Activated T-cell treated with anti-CD3 and anti-CD28 coated beads, Interleukin-2, amount 50 U/mL, for 72 hours (primary cell): ENCODE results near the gene OR2V1. TPM values are rescaled to one million over a fixed set of nuclear protein-coding genes. Genes with fewer than 3 reads are reported as not detected.
"Not testable (repeated sequence)": the region's sequence is repeated elsewhere in the genome, so short reads cannot be mapped to it uniquely, and the experiment has no call there.

Source experiments
- ATAC-seq, 2 donors: fragments of 150-1000 bp; cut with Tn5 transposase; replicated peaks in 1 of 2; 2 replicates each; pipeline ENCODE4 v1.10.0; 2021; ENCODE audit warnings: moderate library complexity in 2 of 2, mild to moderate bottlenecking in 1 of 2
- DNase-seq, 2 donors: peaks; one replicate each; pipeline ENCODE4 v3.0.0; 2021 to 2022; ENCODE audit warnings: mixed read lengths in 1 of 2
- H3K27ac Mint-ChIP-seq: one replicate; pipeline ENCODE4 v1.8.0; 2022; ENCODE audit warnings: mild to moderate bottlenecking, moderate library complexity, mixed read lengths
- H3K27me3 Mint-ChIP-seq: one replicate; pipeline ENCODE4 v1.8.0; 2022; ENCODE audit warnings: low read depth, mixed read lengths
- H3K36me3 Mint-ChIP-seq, 2 donors: one replicate each; pipeline ENCODE4 v1.8.0; 2022; ENCODE audit warnings: mixed read lengths in 2 of 2, mild to moderate bottlenecking in 1 of 2; ENCODE audit not compliant: insufficient read depth in 2 of 2
- H3K4me1 Mint-ChIP-seq: one replicate; pipeline ENCODE4 v1.8.0; 2022; ENCODE audit warnings: low read depth, mixed read lengths
- H3K4me3 Mint-ChIP-seq, 2 donors: one replicate each; pipeline ENCODE4 v1.8.0; 2022; ENCODE audit warnings: mild to moderate bottlenecking in 2 of 2, mixed read lengths in 2 of 2, moderate library complexity in 2 of 2
- H3K9me3 Mint-ChIP-seq, 2 donors: one replicate each; pipeline ENCODE4 v1.8.0; 2022; ENCODE audit warnings: mixed read lengths in 2 of 2
- total RNA-seq, 2 donors: library from RNA; stranded (reverse); gene quantifications; one replicate each; pipeline ENCODE4 v1.2.3, GENCODE V29; 2022

The OR2V1 gene
- total RNA-seq = not detected

- Mint-ChIP-seq H3K4me3 (no peak within 1 kb of the TSS), H3K36me3 (peaks cover 4% of the 10 kb centered on the region in 2 donors), H3K4me1 (no peaks in the 10 kb centered on the region), H3K9me3 (peaks cover 0 to 1% of the 10 kb centered on the region in 2 donors), H3K27ac (no peak within 1 kb of the TSS), H3K27me3 (peaks cover 60% of the 10 kb centered on the region)
- DNase-seq (no peak), ATAC-seq (no peak)
These were observed at the start of gene OR2V1 for GRCh38 chr5:181130832-181131496. Gene OR2V1 (minus strand): TSS chr5:181131169. CDS start chr5:181125304, 5,865 bp downstream.

DNA sequence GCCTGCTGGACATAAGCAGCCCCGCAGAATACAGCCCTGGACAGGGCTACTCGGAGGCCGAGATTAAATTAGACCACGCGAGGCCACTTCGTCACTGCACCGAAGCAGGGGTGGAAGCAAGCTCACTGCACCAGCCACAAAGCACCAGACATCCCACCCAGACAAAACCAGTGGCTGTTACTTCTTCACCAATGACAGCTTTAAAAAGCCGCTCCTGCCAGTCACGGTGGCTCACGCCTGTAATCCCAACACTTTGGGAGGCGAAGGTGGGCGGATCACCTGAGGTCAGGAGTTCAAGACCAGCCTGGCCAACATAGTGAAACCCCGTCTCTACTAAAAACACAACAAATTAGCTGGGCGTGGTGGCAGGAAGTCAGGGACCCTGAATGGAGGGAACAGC, 46.6 kb upstream of the OR2V1 start:
- not testable (repeated sequence) for H3K27ac Mint-ChIP-seq, H3K9me3 Mint-ChIP-seq, ATAC-seq, H3K27me3 Mint-ChIP-seq, DNase-seq, H3K36me3 Mint-ChIP-seq, H3K4me3 Mint-ChIP-seq
- H3K4me1 Mint-ChIP-seq = peaks cover 31% of the 10 kb centered on the region

- H3K36me3 Mint-ChIP-seq = no peaks in the 10 kb centered on the region
- no peak overlapping the region for H3K27ac Mint-ChIP-seq
- DNase-seq = no peak
- no peak for ATAC-seq
- peaks cover 29% of the 10 kb centered on the region for H3K4me1 Mint-ChIP-seq
- no peaks in the 10 kb centered on the region for H3K9me3 Mint-ChIP-seq
- no peak overlapping the region for H3K4me3 Mint-ChIP-seq
- no peaks in the 10 kb centered on the region for H3K27me3 Mint-ChIP-seq
These were observed 45.4 kb upstream of the OR2V1 start for GRCh38 chr5:181176254-181176952.

DNA sequence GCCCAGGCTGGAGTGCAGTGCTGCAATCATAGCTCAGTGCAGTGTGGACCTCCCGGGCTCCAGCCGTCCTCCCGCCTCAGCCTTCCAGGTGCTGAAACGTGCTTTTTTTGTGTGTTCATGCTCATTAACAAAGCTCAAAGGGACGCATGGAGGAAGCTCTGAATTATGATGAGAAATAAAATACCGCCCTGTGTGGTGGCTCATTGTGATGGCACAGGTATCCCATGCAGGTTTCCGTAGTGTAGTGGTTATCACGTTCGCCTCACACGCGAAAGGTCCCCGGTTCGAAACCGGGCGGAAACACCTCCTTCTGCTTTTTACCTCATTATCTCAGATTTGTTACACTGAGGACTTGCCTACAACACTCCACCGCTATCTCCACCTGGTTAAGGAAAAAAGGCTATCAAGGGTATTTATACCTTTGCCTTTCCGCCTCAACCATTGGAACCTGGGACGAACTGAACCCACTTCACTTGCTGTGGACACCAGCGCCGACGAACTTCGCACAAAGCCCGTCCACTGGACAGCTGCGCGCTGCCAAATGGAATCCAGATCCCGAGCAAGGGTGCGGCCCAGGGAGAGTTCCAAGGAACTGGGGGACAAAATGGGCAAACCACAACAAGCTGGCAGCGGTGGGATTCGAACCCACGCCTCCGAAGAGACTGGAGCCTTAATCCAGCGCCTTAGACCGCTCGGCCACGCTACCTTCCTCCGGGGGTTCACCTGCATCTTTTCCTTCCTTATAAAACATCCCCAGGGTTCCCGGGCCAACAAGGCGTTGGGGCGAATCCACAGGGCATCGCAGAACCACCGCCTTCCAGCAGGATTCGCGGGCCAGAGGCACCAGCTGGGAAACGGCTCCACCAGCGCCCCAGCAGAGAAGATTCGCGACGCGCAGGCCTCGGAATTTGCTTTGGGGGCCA, 42.7 kb upstream of the OR2V1 start:
- peaks cover 2% of the 10 kb centered on the region in 2 donors for H3K36me3 Mint-ChIP-seq
- peak overlapping the region; percentile 93 to 96 for H3K4me3 Mint-ChIP-seq

GRCh38 chr5:181173027-181173419, 42.1 kb upstream of the OR2V1 start:
- Mint-ChIP-seq H3K9me3 (no peaks in the 10 kb centered on the region), H3K27me3 (peaks cover 21% of the 10 kb centered on the region), H3K4me3 (peak overlapping the region; percentile 93 to 96), H3K27ac (peak overlapping the region; percentile 91), H3K4me1 (peaks cover 63% of the 10 kb centered on the region), H3K36me3 (peaks cover 2% of the 10 kb centered on the region in 2 donors)
- ATAC-seq (peak; percentile 51 to 52), DNase-seq (peak; percentile 31 to 49)

More for the DNA sequence above, 42.7 kb upstream of the OR2V1 start:
- Mint-ChIP-seq H3K4me1 (peaks cover 56% of the 10 kb centered on the region), H3K9me3 (no peaks in the 10 kb centered on the region), H3K27me3 (peaks cover 20% of the 10 kb centered on the region), H3K27ac (peak overlapping the region; percentile 91)
- DNase-seq (peak; percentile 74), ATAC-seq (peak; percentile 74 to 80)

DNA sequence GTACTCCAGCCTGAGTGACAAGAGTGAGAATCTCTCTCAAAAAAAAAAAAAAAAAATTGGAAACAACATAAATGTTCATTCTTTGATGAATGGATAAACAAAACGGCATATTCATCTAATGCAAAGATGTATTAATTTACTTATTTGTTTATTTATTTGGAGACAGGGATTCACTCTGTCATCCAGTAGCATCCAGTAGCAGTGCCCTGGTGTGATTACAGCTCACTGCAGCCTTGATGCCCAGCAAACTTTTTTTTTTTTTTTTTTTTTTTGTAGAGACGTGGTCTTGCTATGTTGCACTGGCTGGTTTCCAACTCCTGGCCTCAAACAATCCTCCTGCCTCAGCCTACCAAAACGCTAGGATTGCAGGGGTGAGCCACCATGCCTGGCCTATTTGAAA, 40.8 kb upstream of the OR2V1 start:
- no peaks in the 10 kb centered on the region for H3K9me3 Mint-ChIP-seq
- no peak for ATAC-seq

GRCh38 chr5:181170996-181171395, 40.0 kb upstream of the OR2V1 start:
- no peaks in the 10 kb centered on the region for H3K9me3 Mint-ChIP-seq
- DNase-seq (no peak), ATAC-seq (no peak)
- H3K4me3 Mint-ChIP-seq = peak overlapping the region; percentile 70 to 80
- H3K27ac Mint-ChIP-seq = no peak overlapping the region
- H3K27me3 Mint-ChIP-seq = peaks cover 21% of the 10 kb centered on the region
- H3K4me1 Mint-ChIP-seq = peaks cover 77% of the 10 kb centered on the region
- peaks cover 2% of the 10 kb centered on the region in 2 donors for H3K36me3 Mint-ChIP-seq

More for the DNA sequence above, 40.8 kb upstream of the OR2V1 start:
- peaks cover 2% of the 10 kb centered on the region in 2 donors for H3K36me3 Mint-ChIP-seq
- DNase-seq = no peak
- H3K27ac Mint-ChIP-seq = no peak overlapping the region
- peak overlapping the region; percentile 93 to 96 for H3K4me3 Mint-ChIP-seq
- H3K27me3 Mint-ChIP-seq = peaks cover 21% of the 10 kb centered on the region
- H3K4me1 Mint-ChIP-seq = peaks cover 72% of the 10 kb centered on the region

GRCh38 chr5:181170237-181170825, 39.4 kb upstream of the OR2V1 start:
- DNase-seq = no peak
- H3K9me3 Mint-ChIP-seq = no peaks in the 10 kb centered on the region
- H3K27me3 Mint-ChIP-seq = peaks cover 27% of the 10 kb centered on the region
- H3K4me3 Mint-ChIP-seq = peak overlapping the region; percentile 70 to 80
- H3K4me1 Mint-ChIP-seq = peaks cover 83% of the 10 kb centered on the region
- ATAC-seq = no peak
- H3K27ac Mint-ChIP-seq = peak overlapping the region; percentile 85
- H3K36me3 Mint-ChIP-seq = peaks cover 2% of the 10 kb centered on the region in 2 donors

DNA sequence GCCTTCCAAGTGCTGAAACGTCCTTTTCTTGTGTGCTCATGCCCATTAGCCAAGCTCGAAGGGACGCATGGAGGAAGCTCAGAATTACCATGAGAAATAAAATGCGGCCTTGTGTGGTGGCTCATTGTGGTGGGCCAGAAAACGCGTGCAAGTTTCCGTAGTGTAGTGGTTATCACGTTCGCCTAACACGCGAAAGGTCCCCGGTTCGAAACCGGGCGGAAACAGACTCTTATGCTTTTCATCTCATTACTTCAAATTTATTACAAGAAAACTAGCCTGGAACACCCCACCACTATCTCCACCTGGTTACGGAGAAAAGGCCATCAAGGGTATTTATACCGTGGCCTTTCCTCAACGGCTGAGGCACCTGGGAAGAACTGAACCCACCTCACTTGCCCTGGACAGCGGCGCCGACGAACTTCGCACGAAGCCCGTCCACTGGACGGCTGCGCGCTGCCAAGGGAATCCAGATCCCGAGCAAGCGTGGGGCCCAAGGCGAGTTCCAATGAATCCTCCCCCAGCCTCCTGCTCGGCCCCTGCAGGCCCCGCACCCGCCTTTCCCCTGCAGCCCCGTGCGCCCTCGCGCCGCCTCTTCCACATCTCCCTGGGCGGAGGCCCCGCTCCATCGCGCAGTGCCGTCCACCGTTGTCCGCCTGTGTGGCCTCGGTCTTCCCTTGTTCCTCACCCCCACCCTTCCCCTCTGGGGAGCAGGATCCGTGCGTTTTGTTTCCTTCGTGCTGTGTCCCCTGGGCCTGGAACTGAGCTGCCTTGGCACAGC, 38.7 kb upstream of the OR2V1 start:
- peak; percentile 40 to 47 for ATAC-seq

DNA sequence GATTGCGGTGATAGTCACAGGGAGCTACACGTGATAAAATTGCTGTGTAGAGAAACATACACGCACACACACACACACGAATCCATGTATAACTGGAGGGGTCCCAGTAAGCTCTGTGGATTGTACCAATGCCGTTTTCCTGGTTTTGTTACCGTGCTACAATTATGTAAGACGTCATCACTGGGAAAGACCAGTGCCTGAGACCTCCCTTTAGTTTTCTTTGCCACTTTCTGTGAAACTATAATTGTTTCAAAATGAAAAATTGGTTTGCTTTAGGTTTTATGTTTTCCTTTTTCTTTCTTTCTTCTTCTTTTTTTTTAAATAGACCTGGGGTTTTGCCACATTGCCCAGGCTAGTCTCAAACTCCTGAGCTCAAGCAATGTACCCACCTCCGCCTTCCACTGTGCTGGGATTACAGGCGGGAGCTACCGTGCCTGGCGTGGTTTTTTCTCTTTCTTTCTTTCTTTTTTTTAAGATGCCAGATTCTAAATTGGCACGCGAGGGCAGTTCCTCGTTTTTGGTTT, 37.7 kb upstream of the OR2V1 start:
- H3K9me3 Mint-ChIP-seq = no peaks in the 10 kb centered on the region
- no peak for DNase-seq
- peak overlapping the region; percentile 70 to 80 for H3K4me3 Mint-ChIP-seq

More for the DNA sequence above, 38.7 kb upstream of the OR2V1 start:
- H3K36me3 Mint-ChIP-seq, H3K9me3 Mint-ChIP-seq: not testable (repeated sequence)
- peak; percentile 76 to 83 for DNase-seq
- Mint-ChIP-seq H3K4me3 (peak overlapping the region; percentile 70 to 80), H3K4me1 (peaks cover 85% of the 10 kb centered on the region), H3K27ac (peak overlapping the region; percentile 91), H3K27me3 (peaks cover 28% of the 10 kb centered on the region)

DNA sequence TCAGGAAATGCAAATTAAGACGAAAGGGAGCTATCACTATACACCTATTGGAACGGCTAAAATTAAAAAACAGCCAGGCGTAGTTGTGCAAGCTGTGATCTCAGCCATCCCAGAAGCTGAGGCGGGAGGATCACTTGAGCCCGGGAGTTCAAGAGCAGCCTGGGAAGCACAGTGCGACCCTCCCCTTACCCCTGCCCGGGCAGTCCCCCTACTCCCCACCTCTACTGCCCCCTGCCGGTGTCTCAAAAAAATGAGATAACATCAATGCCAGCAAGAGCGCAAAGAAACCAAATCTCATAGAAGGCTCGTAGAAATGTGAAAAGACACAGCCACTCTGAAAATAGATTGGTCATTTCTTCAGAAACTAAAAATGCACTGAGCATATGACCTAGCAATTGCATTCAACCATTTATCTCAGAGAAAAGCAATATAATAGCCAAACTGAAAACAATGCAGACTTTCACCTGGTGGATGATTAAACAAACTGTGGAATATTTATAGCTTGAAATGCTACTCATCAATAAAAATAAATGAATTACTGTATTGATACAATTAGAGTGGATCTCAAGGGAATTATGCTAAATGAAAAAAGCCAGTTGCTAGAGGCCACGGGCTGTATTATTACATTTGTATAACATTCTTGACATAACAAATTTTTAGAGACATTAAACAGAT, 37.0 kb upstream of the OR2V1 start:
- Mint-ChIP-seq H3K4me1 (peaks cover 90% of the 10 kb centered on the region), H3K9me3 (no peaks in the 10 kb centered on the region), H3K4me3 (peak overlapping the region; percentile 53 to 56), H3K36me3 (peaks cover 2% of the 10 kb centered on the region in 2 donors), H3K27ac (peak overlapping the region; percentile 61), H3K27me3 (peaks cover 28% of the 10 kb centered on the region)
- ATAC-seq (peak in 1 of 2 donors; percentile 20), DNase-seq (peak; percentile 63 to 64)

More for the DNA sequence above, 37.7 kb upstream of the OR2V1 start:
- H3K27me3 Mint-ChIP-seq = peaks cover 28% of the 10 kb centered on the region
- H3K27ac Mint-ChIP-seq = peak overlapping the region; percentile 91
- no peak for ATAC-seq
- H3K4me1 Mint-ChIP-seq = peaks cover 90% of the 10 kb centered on the region
- H3K36me3 Mint-ChIP-seq = peaks cover 2% of the 10 kb centered on the region in 2 donors
